Nucleus accumbens (tissue), 56 donors: Measurements from ENCODE around the gene NBEA.

Source experiments
- DNase-seq, 56 donors: peaks; one replicate each; lab custom pipeline; 2025; lab: John Stamatoyannopoulos, UW

NBEA gene

GRCh38 chr13:35468195-35468594, 526.1 kb downstream of the NBEA start:
- no peak for DNase-seq

GRCh38 chr13:35469806-35470525, 527.9 kb downstream of the NBEA start:
- DNase-seq, result no peak

- DNase-seq, result peak in 27 of 56 donors; percentile 4 to 56 (median 18)
Measured at GRCh38 chr13:35470671-35471661, 528.9 kb downstream of the NBEA start.

- DNase-seq, result no peak
Measured at GRCh38 chr13:35471706-35472322, 529.7 kb downstream of the NBEA start.

GRCh38 chr13:35472323-35472881, 530.3 kb downstream of the NBEA start:
- no peak for DNase-seq

- DNase-seq, result no peak
Measured at GRCh38 chr13:35473206-35473775, 531.2 kb downstream of the NBEA start.

GRCh38 chr13:35473802-35474201, 531.7 kb downstream of the NBEA start:
- no peak for DNase-seq

- no peak for DNase-seq
Measured at GRCh38 chr13:35474496-35475211, 532.6 kb downstream of the NBEA start.

GRCh38 chr13:35475212-35475959, 533.3 kb downstream of the NBEA start:
- DNase-seq, result peak in 19 of 56 donors; percentile 9 to 57 (median 21)

GRCh38 chr13:35475960-35476943, 534.2 kb downstream of the NBEA start, which contains the start of gene MAB21L1:
Gene MAB21L1 (minus strand): TSS chr13:35476689. CDS start chr13:35476138, 551 bp downstream.
- DNase-seq, result peak in 21 of 56 donors; percentile 4 to 47 (median 21)

GRCh38 chr13:35477386-35477946, 535.4 kb downstream of the NBEA start:
- DNase-seq, result no peak

GRCh38 chr13:35478271-35479037, 536.4 kb downstream of the NBEA start:
- DNase-seq, result no peak

- no peak for DNase-seq
Measured at GRCh38 chr13:35479038-35479492, 537.0 kb downstream of the NBEA start.

GRCh38 chr13:35479706-35480105, 537.6 kb downstream of the NBEA start:
- no peak for DNase-seq

- DNase-seq, result no peak
Measured at GRCh38 chr13:35480346-35480745, 538.3 kb downstream of the NBEA start.

- DNase-seq, result no peak
Measured at GRCh38 chr13:35481777-35482176, 539.7 kb downstream of the NBEA start.
